GM12873 (cell line): Measurements from ENCODE around the gene SEL1L.

Experiments
- CTCF ChIP-seq: IDR thresholded peaks from 2 replicates; pipeline ENCODE4 v1.5.1; 2012; ENCODE audit warnings: low read depth, mild to moderate bottlenecking, moderate library complexity, low read length, control low read depth; ENCODE audit not compliant: insufficient read depth; ENCODE audit errors: missing control alignments

The SEL1L gene

GRCh38 chr14:81449114-81449513, 84.5 kb downstream of the SEL1L start:
- no peak for TF ChIP-seq CTCF

- no peak for TF ChIP-seq CTCF
These were observed 86.5 kb downstream of the SEL1L start for GRCh38 chr14:81447021-81447764.

- TF ChIP-seq CTCF, result no peak
These were observed 87.2 kb downstream of the SEL1L start for GRCh38 chr14:81446279-81447007.

- TF ChIP-seq CTCF, result no peak
These were observed 92.0 kb downstream of the SEL1L start for GRCh38 chr14:81441626-81442134.

- TF ChIP-seq CTCF, result no peak
These were observed 93.6 kb downstream of the SEL1L start for GRCh38 chr14:81440041-81440440.

- TF ChIP-seq CTCF, result no peak
These were observed 96.4 kb downstream of the SEL1L start for GRCh38 chr14:81437244-81437643.
